ENCODE measurements around the gene LDAH. TPM values are rescaled to one million over a fixed set of nuclear protein-coding genes. Genes with fewer than 3 reads are reported as not detected.

LDAH gene
- total and polyA plus RNA-seq, 4 experiments from 2014 or later = 12.3 to 23.9 (median 18.8) TPM

GRCh38 chr2:20645761-20646160 is 177.1 kb downstream of the LDAH start:
- ChIA-PET POLR2A (ENCODE audit: partially characterized antibody) (no interaction called here), CTCF (ENCODE audit: partially characterized antibody) (interaction anchor here (2.0 kb wide), 1 partner anchor 234 kb away, joined by 11 read pairs; no protein-coding TSS in a partner anchor)
- H3K9me3 ChIP-seq (ENCODE audit: control insufficient read depth in 1 of 2, low read length in 2 of 2) = no peaks in the 10 kb centered on the region
- Mint-ChIP-seq H3K27ac (no peak overlapping the region), H3K27me3 (no peaks in the 10 kb centered on the region), H3K4me3 (no peak overlapping the region), H3K9me3 (no peaks in the 10 kb centered on the region), H3K36me3 (peaks cover 27 to 44% of the 10 kb centered on the region in 2 donors), H3K4me1 (peaks cover 23 to 41% (median 30%) of the 10 kb centered on the region in 4 donors)
- H3K4me3 ChIP-seq (ENCODE audit: low read length in 2 of 2) = no peak overlapping the region
- peaks cover 3% of the 10 kb centered on the region for H3K36me3 ChIP-seq (ENCODE audit: insufficient read depth, low read length)
- H3K27me3 ChIP-seq (ENCODE audit: insufficient read depth, low read length) = no peaks in the 10 kb centered on the region
- peaks cover 12% of the 10 kb centered on the region for H3K4me1 ChIP-seq (ENCODE audit: insufficient read depth, low read length)
- no peak for DNase-seq
- intact Hi-C loops (cut with micrococcal nuclease) = no loop called here
- no peak overlapping the region for H3K27ac ChIP-seq (ENCODE audit: low read depth, low read length)

- no peak for DNase-seq
- Histone ChIP-seq H3K9me3 (ENCODE audit: control insufficient read depth in 1 of 2, low read length in 2 of 2) (no peaks in the 10 kb centered on the region), H3K4me1 (ENCODE audit: insufficient read depth, low read length) (peaks cover 11% of the 10 kb centered on the region), H3K27me3 (ENCODE audit: insufficient read depth, low read length) (no peaks in the 10 kb centered on the region), H3K27ac (ENCODE audit: low read depth, low read length) (no peak overlapping the region), H3K4me3 (ENCODE audit: low read length in 2 of 2) (no peak overlapping the region), H3K36me3 (ENCODE audit: insufficient read depth, low read length) (peaks cover 3% of the 10 kb centered on the region)
- intact Hi-C loops (cut with micrococcal nuclease) = no loop called here
- peaks cover 27 to 48% of the 10 kb centered on the region in 2 donors for H3K36me3 Mint-ChIP-seq
- CTCF ChIA-PET (ENCODE audit: partially characterized antibody) = interaction anchor here (6.1 kb wide), 1 partner anchor 206 kb away, joined by 92 read pairs; no protein-coding TSS in a partner anchor
- no peak overlapping the region for H3K4me3 Mint-ChIP-seq
- no peaks in the 10 kb centered on the region for H3K27me3 Mint-ChIP-seq
- H3K9me3 Mint-ChIP-seq = no peaks in the 10 kb centered on the region
- peaks cover 21 to 38% (median 27%) of the 10 kb centered on the region in 4 donors for H3K4me1 Mint-ChIP-seq
- no peak overlapping the region for H3K27ac Mint-ChIP-seq
- POLR2A ChIA-PET (ENCODE audit: partially characterized antibody) = no interaction called here
These were observed 177.6 kb downstream of the LDAH start for GRCh38 chr2:20645301-20645701.

- POLR2A ChIA-PET (ENCODE audit: partially characterized antibody) = interaction anchor here (4.1 kb wide), 1 partner anchor 197 kb away, joined by 20 read pairs; the partner anchor contains the start of gene RHOB
These were observed 179.1 kb downstream of the LDAH start for GRCh38 chr2:20643826-20644225.

GRCh38 chr2:20643060-20643459 is 179.8 kb downstream of the LDAH start:
- no peaks in the 10 kb centered on the region for H3K9me3 Mint-ChIP-seq
- H3K36me3 Mint-ChIP-seq = peaks cover 36 to 56% of the 10 kb centered on the region in 2 donors
- no peaks in the 10 kb centered on the region for H3K9me3 ChIP-seq (ENCODE audit: control insufficient read depth in 1 of 2, low read length in 2 of 2)
- peaks cover 11% of the 10 kb centered on the region for H3K36me3 ChIP-seq (ENCODE audit: insufficient read depth, low read length)
- no peak overlapping the region for H3K27ac ChIP-seq (ENCODE audit: low read depth, low read length)
- H3K4me3 Mint-ChIP-seq = no peak overlapping the region
- no peaks in the 10 kb centered on the region for H3K27me3 Mint-ChIP-seq
- intact Hi-C loops (cut with micrococcal nuclease) = no loop called here
- H3K4me1 ChIP-seq (ENCODE audit: insufficient read depth, low read length) = no peaks in the 10 kb centered on the region
- no peaks in the 10 kb centered on the region for H3K27me3 ChIP-seq (ENCODE audit: insufficient read depth, low read length)
- peak overlapping the region in 3 of 7 donors; percentile 35 to 64 (median 35) for H3K27ac Mint-ChIP-seq
- ChIA-PET CTCF (ENCODE audit: partially characterized antibody) (interaction anchor here (0.6 to 6.1 kb wide), 25 partner anchors 8 to 687 kb away, joined by 3 to 94 read pairs (median 6); partner anchors contain the start of genes HS1BP3, LDAH and RHOB), POLR2A (ENCODE audit: partially characterized antibody) (interaction anchor here (2.1 to 4.1 kb wide), 2 partner anchors 8 to 196 kb away, joined by 13 to 20 read pairs; partner anchors contain the start of genes HS1BP3 and RHOB)
- peaks cover 5 to 16% (median 9%) of the 10 kb centered on the region in 4 donors for H3K4me1 Mint-ChIP-seq
- no peak for DNase-seq
- H3K4me3 ChIP-seq (ENCODE audit: low read length in 2 of 2) = no peak overlapping the region

More at GRCh38 chr2:20643826-20644225, 179.1 kb downstream of the LDAH start:
- H3K36me3 Mint-ChIP-seq = peaks cover 34 to 60% of the 10 kb centered on the region in 2 donors
- Histone ChIP-seq H3K27ac (ENCODE audit: low read depth, low read length) (no peak overlapping the region), H3K4me3 (ENCODE audit: low read length in 2 of 2) (no peak overlapping the region), H3K27me3 (ENCODE audit: insufficient read depth, low read length) (no peaks in the 10 kb centered on the region), H3K9me3 (ENCODE audit: control insufficient read depth in 1 of 2, low read length in 2 of 2) (no peaks in the 10 kb centered on the region), H3K4me1 (ENCODE audit: insufficient read depth, low read length) (no peaks in the 10 kb centered on the region), H3K36me3 (ENCODE audit: insufficient read depth, low read length) (peaks cover 9% of the 10 kb centered on the region)
- intact Hi-C loops (cut with micrococcal nuclease) = no loop called here
- peaks cover 11 to 23% (median 14%) of the 10 kb centered on the region in 4 donors for H3K4me1 Mint-ChIP-seq
- no peak overlapping the region for H3K4me3 Mint-ChIP-seq
- peak overlapping the region in 1 of 7 donors; percentile 79 for H3K27ac Mint-ChIP-seq
- H3K9me3 Mint-ChIP-seq = no peaks in the 10 kb centered on the region
- CTCF ChIA-PET (ENCODE audit: partially characterized antibody) = interaction anchor here (0.6 to 6.1 kb wide), 13 partner anchors 8 to 317 kb away, joined by 3 to 94 read pairs (median 12); partner anchors contain the start of gene HS1BP3
- no peak for DNase-seq
- no peaks in the 10 kb centered on the region for H3K27me3 Mint-ChIP-seq

- Histone ChIP-seq H3K9me3 (ENCODE audit: control insufficient read depth in 1 of 2, low read length in 2 of 2) (no peaks in the 10 kb centered on the region), H3K27me3 (ENCODE audit: insufficient read depth, low read length) (no peaks in the 10 kb centered on the region), H3K36me3 (ENCODE audit: insufficient read depth, low read length) (peaks cover 11% of the 10 kb centered on the region), H3K4me1 (ENCODE audit: insufficient read depth, low read length) (no peaks in the 10 kb centered on the region), H3K27ac (ENCODE audit: low read depth, low read length) (no peak overlapping the region), H3K4me3 (ENCODE audit: low read length in 2 of 2) (no peak overlapping the region)
- Mint-ChIP-seq H3K9me3 (no peaks in the 10 kb centered on the region), H3K27me3 (no peaks in the 10 kb centered on the region), H3K4me1 (peaks cover 5 to 13% (median 7%) of the 10 kb centered on the region in 4 donors), H3K36me3 (peaks cover 43 to 60% of the 10 kb centered on the region in 2 donors), H3K4me3 (no peak overlapping the region), H3K27ac (no peak overlapping the region)
- intact Hi-C loops (cut with micrococcal nuclease) = loop anchor here (1.0 kb wide), 2 partner anchors 199 to 231 kb away; no protein-coding TSS in a partner anchor
- ChIA-PET POLR2A (ENCODE audit: partially characterized antibody) (interaction anchor here (1.1 to 4.1 kb wide), 3 partner anchors 9 to 231 kb away, joined by 3 to 20 read pairs (median 13); partner anchors contain the start of genes HS1BP3 and RHOB), CTCF (ENCODE audit: partially characterized antibody) (interaction anchor here (0.7 to 6.1 kb wide), 29 partner anchors 8 to 687 kb away, joined by 3 to 94 read pairs (median 4); partner anchors contain the start of genes HS1BP3, LDAH and RHOB)
- DNase-seq = peak; percentile 64 to 73 (median 70)
These were observed 180.6 kb downstream of the LDAH start for GRCh38 chr2:20642055-20642971.

- no peak overlapping the region for H3K4me3 ChIP-seq (ENCODE audit: low read length in 2 of 2)
- H3K27me3 Mint-ChIP-seq = no peaks in the 10 kb centered on the region
- ChIA-PET CTCF (ENCODE audit: partially characterized antibody) (interaction anchor here (0.5 to 6.1 kb wide), 18 partner anchors 9 to 314 kb away, joined by 3 to 94 read pairs (median 6); partner anchors contain the start of genes HS1BP3 and RHOB), POLR2A (ENCODE audit: partially characterized antibody) (interaction anchor here (1.1 to 4.1 kb wide), 3 partner anchors 10 to 230 kb away, joined by 3 to 20 read pairs (median 13); partner anchors contain the start of genes HS1BP3 and RHOB)
- no peaks in the 10 kb centered on the region for H3K27me3 ChIP-seq (ENCODE audit: insufficient read depth, low read length)
- DNase-seq = no peak
- peaks cover 11% of the 10 kb centered on the region for H3K36me3 ChIP-seq (ENCODE audit: insufficient read depth, low read length)
- H3K9me3 ChIP-seq (ENCODE audit: control insufficient read depth in 1 of 2, low read length in 2 of 2) = no peaks in the 10 kb centered on the region
- peaks cover 5 to 13% (median 7%) of the 10 kb centered on the region in 4 donors for H3K4me1 Mint-ChIP-seq
- H3K9me3 Mint-ChIP-seq = no peaks in the 10 kb centered on the region
- no peaks in the 10 kb centered on the region for H3K4me1 ChIP-seq (ENCODE audit: insufficient read depth, low read length)
- intact Hi-C loops (cut with micrococcal nuclease) = no loop called here
- no peak overlapping the region for H3K4me3 Mint-ChIP-seq
- H3K27ac ChIP-seq (ENCODE audit: low read depth, low read length) = no peak overlapping the region
- peak overlapping the region in 1 of 7 donors; percentile 59 for H3K27ac Mint-ChIP-seq
- H3K36me3 Mint-ChIP-seq = peaks cover 43 to 61% of the 10 kb centered on the region in 2 donors
These were observed 181.5 kb downstream of the LDAH start for GRCh38 chr2:20641123-20641985.

All from CD4-positive, alpha-beta memory T cell (primary cell).